Tibial nerve (tissue), 4 donors: ENCODE measurements around the gene METRN. TPM values are rescaled to one million over a fixed set of nuclear protein-coding genes. Genes with fewer than 3 reads are reported as not detected.
"Not testable (repeated sequence)": the region's sequence is repeated elsewhere in the genome, so short reads cannot be mapped to it uniquely, and the experiment has no call there.

Experiments used
- DNase-seq, 2 donors: peaks; one replicate each; pipeline ENCODE4 v3.0.0-alpha.2; 2019; ENCODE audit warnings: low spot score in 2 of 2
- H3K27ac ChIP-seq, 4 donors: fragments of 200-600 bp; sonication (generic) in 3 of 4; one replicate each; pipeline ENCODE4 v1.5.1; 2017 to 2019; ENCODE audit warnings: mild to moderate bottlenecking in 1 of 4
- H3K27me3 ChIP-seq, 2 donors: fragments of 200-600 bp; sonication (generic) in 1 of 2; one replicate each; pipeline versions ENCODE4 v1.5.1 to v1.6.0; 2017 to 2019
- H3K36me3 ChIP-seq, 3 donors: fragments of 200-600 bp; sonication (generic); one replicate each; pipeline ENCODE4 v1.5.1; 2018 to 2019
- H3K4me1 ChIP-seq, 4 donors: fragments of 200-600 bp; sonication (generic) in 3 of 4; one replicate each; pipeline ENCODE4 v1.5.1; 2017 to 2019
- H3K4me3 ChIP-seq, 4 donors: fragments of 200-600 bp; sonication (generic) in 3 of 4; one replicate each; pipeline ENCODE4 v1.5.1; 2017 to 2019; ENCODE audit warnings: mild to moderate bottlenecking in 1 of 4, moderate library complexity in 1 of 4
- H3K9me3 ChIP-seq, 4 donors: fragments of 200-600 bp; sonication (generic) in 3 of 4; one replicate each; pipeline ENCODE4 v1.5.1; 2017 to 2019
- EP300 ChIP-seq, 2 donors: sonication (generic); formaldehyde crosslinking; IDR thresholded peaks; one replicate each; pipeline ENCODE4 v1.6.1; 2017; ENCODE audit warnings: antibody characterized with exemption in 2 of 2, mild to moderate bottlenecking in 1 of 2
- POLR2A ChIP-seq, 2 donors: fragments of 450-650 bp; IDR thresholded peaks; one replicate each; pipeline ENCODE4 v1.6.1; 2017; ENCODE audit warnings: antibody characterized with exemption in 2 of 2, mild to moderate bottlenecking in 2 of 2, moderate library complexity in 2 of 2
- WGBS, 2 donors: methylation state at CpG; one replicate each; pipeline ENCODE4 v1.1.5; 2018; 5-methylcytosine and 5-hydroxymethylcytosine counted together
- total RNA-seq, 4 donors: library from RNA; depleted of rRNA; stranded (reverse); fragments of >200 nt; gene quantifications; one replicate each; pipeline ENCODE4 v1.1.0, GENCODE V29; 2016
- TF ChIP-seq, protein P1 (sequence below), 5 experiments: fragments of 200-600 bp in 3 of 5; fragments of 450-650 bp in 2 of 5; sonication (generic) in 3 of 5; IDR thresholded peaks; one replicate each; pipeline ENCODE4 v1.5.1; 2016 to 2019; ENCODE audit warnings: antibody characterized with exemption in 5 of 5, mild to moderate bottlenecking in 3 of 5, moderate library complexity in 2 of 5

Gene METRN
- total RNA-seq, 4 donors from 2014 or later: 78.8 to 131 (median 108) TPM

DNA sequence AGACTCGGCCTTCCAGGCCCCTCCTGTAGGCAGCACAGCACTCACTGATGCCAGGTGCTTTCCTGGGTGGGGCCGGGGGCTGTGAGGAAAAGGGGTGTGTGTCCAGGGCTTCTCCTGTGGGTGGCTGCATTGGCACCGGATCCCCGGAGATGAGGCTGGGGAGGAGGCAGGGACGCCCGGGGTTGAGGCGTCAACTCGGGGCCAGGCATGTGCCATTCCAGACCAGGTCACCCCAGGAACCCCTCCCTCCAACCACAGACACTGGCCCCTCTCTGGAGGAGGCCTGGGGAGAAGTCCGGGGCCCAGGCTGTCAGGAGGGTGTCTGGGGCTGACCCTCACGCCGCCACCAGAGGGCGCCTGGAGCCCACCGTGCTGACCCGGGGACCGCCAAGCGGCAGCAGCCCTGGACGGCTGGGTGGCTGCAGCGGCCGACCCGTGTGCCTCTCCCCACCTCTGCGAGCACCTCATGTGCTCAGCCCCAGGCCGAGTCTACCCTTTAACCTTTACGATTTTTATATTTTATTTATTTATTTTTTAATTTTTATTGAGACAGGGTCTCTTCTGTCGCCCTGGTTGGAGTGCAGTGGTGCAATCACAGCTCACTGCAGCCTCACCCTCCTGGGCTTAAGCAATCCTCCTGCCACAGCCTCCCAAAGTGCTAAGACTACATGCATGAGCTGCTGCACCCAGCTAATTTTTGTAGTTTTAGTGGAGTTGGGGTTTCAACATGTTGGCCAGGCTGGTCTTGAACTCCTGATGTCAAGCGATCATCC, 3.2 kb upstream of the METRN start:
- no peaks in the 10 kb centered on the region for H3K9me3 ChIP-seq
- peak in 1 of 2 donors; percentile 55 for DNase-seq
- TF ChIP-seq POLR2A (IDR thresholded peaks at IDR 0.05): no peak
- TF ChIP-seq, protein P1, sequence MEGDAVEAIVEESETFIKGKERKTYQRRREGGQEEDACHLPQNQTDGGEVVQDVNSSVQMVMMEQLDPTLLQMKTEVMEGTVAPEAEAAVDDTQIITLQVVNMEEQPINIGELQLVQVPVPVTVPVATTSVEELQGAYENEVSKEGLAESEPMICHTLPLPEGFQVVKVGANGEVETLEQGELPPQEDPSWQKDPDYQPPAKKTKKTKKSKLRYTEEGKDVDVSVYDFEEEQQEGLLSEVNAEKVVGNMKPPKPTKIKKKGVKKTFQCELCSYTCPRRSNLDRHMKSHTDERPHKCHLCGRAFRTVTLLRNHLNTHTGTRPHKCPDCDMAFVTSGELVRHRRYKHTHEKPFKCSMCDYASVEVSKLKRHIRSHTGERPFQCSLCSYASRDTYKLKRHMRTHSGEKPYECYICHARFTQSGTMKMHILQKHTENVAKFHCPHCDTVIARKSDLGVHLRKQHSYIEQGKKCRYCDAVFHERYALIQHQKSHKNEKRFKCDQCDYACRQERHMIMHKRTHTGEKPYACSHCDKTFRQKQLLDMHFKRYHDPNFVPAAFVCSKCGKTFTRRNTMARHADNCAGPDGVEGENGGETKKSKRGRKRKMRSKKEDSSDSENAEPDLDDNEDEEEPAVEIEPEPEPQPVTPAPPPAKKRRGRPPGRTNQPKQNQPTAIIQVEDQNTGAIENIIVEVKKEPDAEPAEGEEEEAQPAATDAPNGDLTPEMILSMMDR (IDR thresholded peaks at IDR 0.05): peak; percentile 90 to 95 (median 94)
- TF ChIP-seq EP300 (IDR thresholded peaks at IDR 0.05): no peak
- H3K27me3 ChIP-seq: peaks cover 2 to 48% of the 10 kb centered on the region in 2 donors
- H3K36me3 ChIP-seq: no peaks in the 10 kb centered on the region
- WGBS, 2 donors: 12 to 14% methylated on average over 24 to 25 of the region's 25 CpGs
- no peak overlapping the region for H3K27ac ChIP-seq
- no peak overlapping the region for H3K4me3 ChIP-seq
- H3K4me1 ChIP-seq: peaks cover 0 to 52% (median 19%) of the 10 kb centered on the region in 4 donors

DNA sequence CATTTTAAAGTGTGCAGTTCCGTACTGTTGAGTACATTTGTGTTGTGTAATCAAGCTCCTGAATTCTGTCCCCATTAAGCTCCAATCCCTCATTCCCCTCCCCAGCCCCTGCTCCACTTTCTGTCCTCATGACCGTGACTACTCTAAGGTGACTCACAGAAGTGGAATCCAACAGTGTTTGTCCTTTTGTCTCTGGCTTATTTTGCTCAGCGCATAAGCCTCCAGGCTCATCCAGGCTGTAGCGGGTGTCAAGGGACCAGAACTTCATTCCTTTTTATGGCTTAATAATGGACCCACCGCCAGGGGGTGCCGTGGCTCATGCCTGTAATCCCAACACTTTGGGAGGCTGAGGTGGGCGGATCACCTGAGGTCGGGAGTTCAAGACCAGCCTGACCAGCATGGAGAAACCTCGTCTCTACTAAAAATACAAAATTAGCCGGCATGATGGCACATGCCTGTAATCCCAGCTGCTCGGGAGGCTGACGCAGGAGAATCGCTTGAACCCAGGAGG, 2.1 kb upstream of the METRN start:
- not testable (repeated sequence) for H3K9me3 ChIP-seq

DNA sequence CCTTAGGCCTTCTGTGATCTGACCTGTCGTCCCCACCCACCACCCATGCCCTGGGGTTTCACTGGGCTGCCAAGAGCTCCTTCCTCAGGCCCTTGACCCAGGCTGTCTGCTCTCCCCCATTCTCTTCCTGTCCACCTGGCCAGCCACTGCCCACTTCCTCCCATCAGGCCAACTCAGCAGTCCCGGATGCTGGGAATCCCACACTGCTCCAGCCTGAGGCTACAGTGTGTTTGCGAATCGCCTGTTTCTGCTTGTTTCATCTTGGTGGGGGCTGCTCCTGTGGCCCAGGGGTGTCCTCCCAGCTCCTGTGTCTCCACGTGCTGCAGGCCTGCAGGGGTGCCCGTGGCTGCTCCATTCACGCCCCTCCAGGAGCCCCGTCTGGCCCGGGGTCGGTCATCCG, 839 bp upstream of the METRN start:
- WGBS, 2 donors: 53 to 71% methylated on average over 3 to 10 of the region's 11 CpGs
- H3K4me3 ChIP-seq: peak overlapping the region in 1 of 4 donors; percentile 89

More for the DNA sequence above, 2.1 kb upstream of the METRN start:
- TF ChIP-seq, protein P1 (IDR thresholded peaks at IDR 0.05): peak in 3 of 5 experiments; percentile 18 to 40 (median 31)
- not testable (repeated sequence) for DNase-seq, H3K27ac ChIP-seq, H3K4me3 ChIP-seq, H3K36me3 ChIP-seq
- peaks cover 0 to 55% (median 25%) of the 10 kb centered on the region in 4 donors for H3K4me1 ChIP-seq
- peaks cover under 1 to 39% of the 10 kb centered on the region in 2 donors for H3K27me3 ChIP-seq
- 55 to 58% methylated on average over 13 of the region's 13 CpGs for WGBS, 2 donors

DNA sequence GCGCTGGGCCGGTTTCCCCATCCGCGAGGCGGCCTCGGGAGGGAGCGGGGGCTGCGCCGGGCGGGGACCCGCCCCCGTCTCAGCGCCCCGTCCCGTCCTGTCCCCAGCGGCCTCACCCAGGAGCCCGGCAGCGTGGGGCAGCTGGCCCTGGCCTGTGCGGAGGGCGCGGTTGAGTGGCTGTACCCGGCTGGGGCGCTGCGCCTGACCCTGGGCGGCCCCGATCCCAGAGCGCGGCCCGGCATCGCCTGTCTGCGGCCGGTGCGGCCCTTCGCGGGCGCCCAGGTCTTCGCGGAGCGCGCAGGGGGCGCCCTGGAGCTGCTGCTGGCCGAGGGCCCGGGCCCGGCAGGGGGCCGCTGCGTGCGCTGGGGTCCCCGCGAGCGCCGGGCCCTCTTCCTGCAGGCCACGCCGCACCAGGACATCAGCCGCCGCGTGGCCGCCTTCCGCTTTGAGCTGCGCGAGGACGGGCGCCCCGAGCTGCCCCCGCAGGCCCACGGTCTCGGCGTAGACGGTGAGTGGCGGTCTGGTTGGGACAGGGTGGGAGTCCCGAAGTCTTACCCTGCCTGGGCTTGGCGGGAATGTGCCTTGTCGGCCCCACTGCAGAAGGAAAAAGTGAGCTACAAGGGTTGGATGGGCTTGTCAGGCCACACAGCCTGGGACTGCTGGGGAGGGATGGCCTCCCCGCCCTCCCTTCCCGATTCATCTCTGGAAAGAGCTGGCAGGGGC, 720 bp downstream of the METRN start:
- H3K4me3 ChIP-seq: peak overlapping the region; percentile 49 to 89 (median 66)
- peak overlapping the region; percentile 30 to 88 (median 81) for H3K27ac ChIP-seq
- peaks cover 0 to 74% (median 43%) of the 10 kb centered on the region in 4 donors for H3K4me1 ChIP-seq
- H3K9me3 ChIP-seq: no peaks in the 10 kb centered on the region
- no peak for TF ChIP-seq POLR2A (IDR thresholded peaks at IDR 0.05)
- TF ChIP-seq, protein P1 (IDR thresholded peaks at IDR 0.05): peak in 3 of 5 experiments; percentile 1 to 25 (median 20)
- WGBS, 2 donors: 1 to 2% methylated on average over 34 to 45 of the region's 74 CpGs
- peaks cover 0 to 10% of the 10 kb centered on the region in 2 donors for H3K27me3 ChIP-seq
- H3K36me3 ChIP-seq: no peaks in the 10 kb centered on the region
- no peak for DNase-seq

More for the DNA sequence above, 839 bp upstream of the METRN start:
- peak overlapping the region in 2 of 4 donors; percentile 58 to 63 for H3K27ac ChIP-seq
- H3K4me1 ChIP-seq: peaks cover 0 to 68% (median 33%) of the 10 kb centered on the region in 4 donors
- H3K36me3 ChIP-seq: no peaks in the 10 kb centered on the region
- H3K9me3 ChIP-seq: no peaks in the 10 kb centered on the region
- peaks cover 0 to 26% of the 10 kb centered on the region in 2 donors for H3K27me3 ChIP-seq
- TF ChIP-seq EP300 (IDR thresholded peaks at IDR 0.05): no peak
- TF ChIP-seq POLR2A (IDR thresholded peaks at IDR 0.05): no peak
- TF ChIP-seq, protein P1 (IDR thresholded peaks at IDR 0.05): no peak
- no peak for DNase-seq
